ENCODE measurements around the gene LEKR1.
A peak's percentile ranks its signal among the peaks of the same experiment; 100 is the strongest.

The LEKR1 gene

GRCh38 chr3:156826144-156826895 lies at the start of gene LEKR1:
TSS of gene LEKR1 (plus strand) at chr3:156826353. CDS start at chr3:156829330, 2,977 bp downstream.
- Mint-ChIP-seq H3K27ac (peak within 1 kb of the TSS; percentile 94), H3K4me3 (peak within 1 kb of the TSS; percentile 90), H3K9me3 (no peaks in the 10 kb centered on the region), H3K4me1 (ENCODE audit: low read depth) (peaks cover 46% of the 10 kb centered on the region), H3K36me3 (ENCODE audit: low read depth) (peaks cover 16% of the 10 kb centered on the region), H3K27me3 (ENCODE audit: low read depth) (peaks cover 3% of the 10 kb centered on the region)
- peak; percentile 69 for DNase-seq (ENCODE audit: low spot score)

GRCh38 chr3:156776871-156777270 lies 49.3 kb upstream of the LEKR1 start:
- Mint-ChIP-seq H3K36me3 (ENCODE audit: low read depth) (peaks cover 11% of the 10 kb centered on the region), H3K4me3 (no peak overlapping the region), H3K27ac (no peak overlapping the region), H3K27me3 (ENCODE audit: low read depth) (peaks cover 2% of the 10 kb centered on the region), H3K9me3 (no peaks in the 10 kb centered on the region), H3K4me1 (ENCODE audit: low read depth) (peaks cover 11% of the 10 kb centered on the region)
- no peak for DNase-seq (ENCODE audit: low spot score)

- Mint-ChIP-seq H3K9me3 (no peaks in the 10 kb centered on the region), H3K27me3 (ENCODE audit: low read depth) (no peaks in the 10 kb centered on the region), H3K27ac (no peak overlapping the region), H3K4me3 (no peak overlapping the region), H3K4me1 (ENCODE audit: low read depth) (peaks cover 17% of the 10 kb centered on the region), H3K36me3 (ENCODE audit: low read depth) (peaks cover 19% of the 10 kb centered on the region)
- DNase-seq (ENCODE audit: low spot score), result no peak
Measured at GRCh38 chr3:156781310-156782230, 44.6 kb upstream of the LEKR1 start.

GRCh38 chr3:156782319-156782718 lies 43.8 kb upstream of the LEKR1 start:
- Mint-ChIP-seq H3K27ac (no peak overlapping the region), H3K4me1 (ENCODE audit: low read depth) (peaks cover 21% of the 10 kb centered on the region)

GRCh38 chr3:156782921-156783320 lies 43.2 kb upstream of the LEKR1 start:
- no peak for DNase-seq (ENCODE audit: low spot score)
- H3K9me3 Mint-ChIP-seq, result no peaks in the 10 kb centered on the region
- H3K27me3 Mint-ChIP-seq (ENCODE audit: low read depth), result no peaks in the 10 kb centered on the region
- H3K27ac Mint-ChIP-seq, result no peak overlapping the region
- peaks cover 29% of the 10 kb centered on the region for H3K36me3 Mint-ChIP-seq (ENCODE audit: low read depth)
- H3K4me3 Mint-ChIP-seq, result no peak overlapping the region
- peaks cover 27% of the 10 kb centered on the region for H3K4me1 Mint-ChIP-seq (ENCODE audit: low read depth)

More at GRCh38 chr3:156782319-156782718, 43.8 kb upstream of the LEKR1 start:
- no peak for DNase-seq (ENCODE audit: low spot score)
- Mint-ChIP-seq H3K36me3 (ENCODE audit: low read depth) (peaks cover 24% of the 10 kb centered on the region), H3K27me3 (ENCODE audit: low read depth) (no peaks in the 10 kb centered on the region), H3K4me3 (no peak overlapping the region), H3K9me3 (no peaks in the 10 kb centered on the region)

- Mint-ChIP-seq H3K27ac (no peak overlapping the region), H3K9me3 (no peaks in the 10 kb centered on the region), H3K4me3 (no peak overlapping the region), H3K27me3 (ENCODE audit: low read depth) (no peaks in the 10 kb centered on the region), H3K4me1 (ENCODE audit: low read depth) (peaks cover 37% of the 10 kb centered on the region), H3K36me3 (ENCODE audit: low read depth) (peaks cover 33% of the 10 kb centered on the region)
- DNase-seq (ENCODE audit: low spot score), result no peak
Measured at GRCh38 chr3:156787001-156787400, 39.2 kb upstream of the LEKR1 start.

- peak; percentile 65 for DNase-seq (ENCODE audit: low spot score)
- Mint-ChIP-seq H3K9me3 (no peaks in the 10 kb centered on the region), H3K36me3 (ENCODE audit: low read depth) (peaks cover 40% of the 10 kb centered on the region), H3K27ac (no peak overlapping the region), H3K27me3 (ENCODE audit: low read depth) (no peaks in the 10 kb centered on the region), H3K4me1 (ENCODE audit: low read depth) (peaks cover 47% of the 10 kb centered on the region), H3K4me3 (no peak overlapping the region)
Measured at GRCh38 chr3:156787926-156788663, 38.1 kb upstream of the LEKR1 start.

GRCh38 chr3:156788846-156789245 lies 37.3 kb upstream of the LEKR1 start:
- DNase-seq (ENCODE audit: low spot score), result no peak
- H3K27ac Mint-ChIP-seq, result no peak overlapping the region
- H3K9me3 Mint-ChIP-seq, result no peaks in the 10 kb centered on the region
- H3K4me3 Mint-ChIP-seq, result no peak overlapping the region
- peaks cover 44% of the 10 kb centered on the region for H3K36me3 Mint-ChIP-seq (ENCODE audit: low read depth)
- no peaks in the 10 kb centered on the region for H3K27me3 Mint-ChIP-seq (ENCODE audit: low read depth)
- H3K4me1 Mint-ChIP-seq (ENCODE audit: low read depth), result peaks cover 50% of the 10 kb centered on the region

GRCh38 chr3:156790156-156790555 lies 36.0 kb upstream of the LEKR1 start:
- Mint-ChIP-seq H3K27me3 (ENCODE audit: low read depth) (no peaks in the 10 kb centered on the region), H3K9me3 (no peaks in the 10 kb centered on the region), H3K27ac (no peak overlapping the region)

GRCh38 chr3:156792114-156792513 lies 34.0 kb upstream of the LEKR1 start:
- Mint-ChIP-seq H3K27ac (peak overlapping the region; percentile 60), H3K9me3 (peaks cover 5% of the 10 kb centered on the region), H3K4me3 (no peak overlapping the region), H3K4me1 (ENCODE audit: low read depth) (peaks cover 48% of the 10 kb centered on the region), H3K36me3 (ENCODE audit: low read depth) (peaks cover 40% of the 10 kb centered on the region), H3K27me3 (ENCODE audit: low read depth) (no peaks in the 10 kb centered on the region)
- DNase-seq (ENCODE audit: low spot score), result no peak

More at GRCh38 chr3:156790156-156790555, 36.0 kb upstream of the LEKR1 start:
- DNase-seq (ENCODE audit: low spot score), result no peak
- Mint-ChIP-seq H3K4me3 (no peak overlapping the region), H3K36me3 (ENCODE audit: low read depth) (peaks cover 42% of the 10 kb centered on the region), H3K4me1 (ENCODE audit: low read depth) (peaks cover 45% of the 10 kb centered on the region)

GRCh38 chr3:156792536-156792935 lies 33.6 kb upstream of the LEKR1 start:
- H3K9me3 Mint-ChIP-seq, result peaks cover 5% of the 10 kb centered on the region
- H3K36me3 Mint-ChIP-seq (ENCODE audit: low read depth), result peaks cover 38% of the 10 kb centered on the region
- DNase-seq (ENCODE audit: low spot score), result no peak
- no peak overlapping the region for H3K4me3 Mint-ChIP-seq
- no peaks in the 10 kb centered on the region for H3K27me3 Mint-ChIP-seq (ENCODE audit: low read depth)
- H3K27ac Mint-ChIP-seq, result peak overlapping the region; percentile 60
- peaks cover 44% of the 10 kb centered on the region for H3K4me1 Mint-ChIP-seq (ENCODE audit: low read depth)

- DNase-seq (ENCODE audit: low spot score), result no peak
- peak overlapping the region; percentile 7 for H3K4me3 Mint-ChIP-seq
- H3K9me3 Mint-ChIP-seq, result peaks cover 5% of the 10 kb centered on the region
- peaks cover 40% of the 10 kb centered on the region for H3K4me1 Mint-ChIP-seq (ENCODE audit: low read depth)
- peaks cover 38% of the 10 kb centered on the region for H3K36me3 Mint-ChIP-seq (ENCODE audit: low read depth)
- H3K27ac Mint-ChIP-seq, result peak overlapping the region; percentile 60
- H3K27me3 Mint-ChIP-seq (ENCODE audit: low read depth), result no peaks in the 10 kb centered on the region
Measured at GRCh38 chr3:156792945-156793344, 33.2 kb upstream of the LEKR1 start.

GRCh38 chr3:156793400-156793799 lies 32.8 kb upstream of the LEKR1 start:
- Mint-ChIP-seq H3K36me3 (ENCODE audit: low read depth) (peaks cover 35% of the 10 kb centered on the region), H3K9me3 (peaks cover 6% of the 10 kb centered on the region), H3K4me1 (ENCODE audit: low read depth) (peaks cover 36% of the 10 kb centered on the region), H3K27me3 (ENCODE audit: low read depth) (no peaks in the 10 kb centered on the region), H3K4me3 (peak overlapping the region; percentile 7), H3K27ac (peak overlapping the region; percentile 60)
- DNase-seq (ENCODE audit: low spot score), result no peak
